K562 (cell line): ENCODE results near the gene ZNF500. TPM values are rescaled to one million over a fixed set of nuclear protein-coding genes. Genes with fewer than 3 reads are reported as not detected.

ENCODE experiments used
- ATAC-seq: fragments of 200-7000 bp; cut with Tn5 transposase; 3 replicates; pipeline ENCODE4 v1.9.1; 2020; ENCODE audit warnings: moderate library complexity
- BruUV-seq: library from RNA; stranded (reverse); fragments of 400-500 nt; replicated peaks from 2 replicates; lab custom pipeline; 2021; lab: Mats Ljungman, UMichigan
- CTCF ChIA-PET: fragments of 300-600 bp; formaldehyde crosslinking; extraction: SDS; loops from one replicate; lab custom pipeline; 2021; ENCODE audit warnings: low intra/inter-chr PET ratio; lab: Yijun Ruan, JAX
- POLR2A ChIA-PET: fragments of 300-600, 350-650 bp; sonication (Branson Sonifier 250); formaldehyde crosslinking; extraction: SDS; loops from one replicate; lab custom pipeline; 2021; ENCODE audit warnings: antibody characterized with exemption, inconsistent platforms; lab: Yijun Ruan, JAX
- DNase-seq, 4 experiments: peaks; one replicate each; pipeline versions ENCODE4 v3.0.0 to v3.0.0-alpha.2; 2011 to 2018; ENCODE audit warnings: low spot score in 3 of 4, mixed read lengths in 3 of 4; ENCODE audit errors: extremely low read depth in 1 of 4
- FAIRE-seq: peaks from 2 replicates; lab custom pipeline; 2011; peaks lifted over from hg19 to GRCh38; lab: Jason Lieb, UNC
- H2AFZ ChIP-seq: 2 replicates; pipeline ENCODE4 v1.6.0; 2011; ENCODE audit warnings: low read depth, low read length, control low read depth, inconsistent platforms
- H3K27ac ChIP-seq: fragments of 200-600 bp; 3 replicates; pipeline ENCODE4 v1.8.0; 2011; ENCODE audit warnings: low read depth, mild to moderate bottlenecking, control low read depth, inconsistent platforms, low read length, moderate library complexity, mixed read lengths; ENCODE audit errors: extremely low read depth
- H3K27me3 ChIP-seq, 2 experiments: fragments of 300-600 bp in 1 of 2; 2 replicates in 1 of 2; 3 replicates in 1 of 2; pipeline versions ENCODE4 v1.6.0 to v1.8.0; 2011; ENCODE audit warnings: inconsistent platforms in 2 of 2, low read length in 2 of 2, mild to moderate bottlenecking in 1 of 2, mixed read lengths in 1 of 2, moderate library complexity in 1 of 2; ENCODE audit not compliant: control insufficient read depth in 2 of 2, insufficient read depth in 2 of 2
- H3K36me3 ChIP-seq: fragments of 300-600 bp; 3 replicates; pipeline ENCODE4 v1.8.0; 2011; ENCODE audit warnings: mild to moderate bottlenecking, low read length, inconsistent platforms; ENCODE audit not compliant: control insufficient read depth, insufficient read depth
- H3K4me1 ChIP-seq, 2 experiments: fragments of 200-600 bp in 1 of 2; replicated peaks in 1 of 2; 2 replicates in 1 of 2; 3 replicates in 1 of 2; pipeline versions ENCODE4 v1.5.1 to v1.8.0; 2011; ENCODE audit warnings: inconsistent platforms in 2 of 2, low read length in 2 of 2, mild to moderate bottlenecking in 1 of 2, mixed read lengths in 1 of 2, moderate library complexity in 1 of 2; ENCODE audit not compliant: control insufficient read depth in 2 of 2, insufficient read depth in 2 of 2
- H3K4me2 ChIP-seq: 2 replicates; pipeline ENCODE4 v1.6.1; 2011; ENCODE audit warnings: low read length, control low read depth, inconsistent platforms, mixed read lengths; ENCODE audit not compliant: insufficient read depth
- H3K4me3 ChIP-seq: fragments of 200-600 bp; sonication (generic), shearing (Covaris generic); 2 replicates; pipeline ENCODE4 v1.5.1; 2016; ENCODE audit warnings: control low read depth, inconsistent platforms
- H3K79me2 ChIP-seq: fragments of 200-600 bp; 3 replicates; pipeline ENCODE4 v1.8.0; 2011; ENCODE audit warnings: low read length, inconsistent platforms; ENCODE audit not compliant: control insufficient read depth, insufficient read depth
- H3K9ac ChIP-seq, 2 experiments: 2 replicates each; pipeline versions ENCODE4 v1.6.0 to v1.6.1; 2011; ENCODE audit warnings: low read depth in 2 of 2, low read length in 2 of 2, control low read depth in 1 of 2, inconsistent platforms in 1 of 2, mild to moderate bottlenecking in 1 of 2, mixed read lengths in 1 of 2; ENCODE audit not compliant: insufficient read depth in 1 of 2
- H3K9me1 ChIP-seq: one replicate; pipeline ENCODE4 v1.6.0; 2011; ENCODE audit warnings: inconsistent platforms, mild to moderate bottlenecking, low read length, moderate library complexity; ENCODE audit not compliant: control insufficient read depth, insufficient read depth
- H3K9me3 ChIP-seq: replicated peaks from 2 replicates; pipeline ENCODE4 v1.5.1; 2011; ENCODE audit warnings: low read depth, low read length, inconsistent platforms; ENCODE audit not compliant: control insufficient read depth, insufficient read depth
- H4K20me1 ChIP-seq: replicated peaks from 2 replicates; pipeline ENCODE4 v1.6.1; 2011; ENCODE audit warnings: low read length, inconsistent platforms, mixed read lengths; ENCODE audit not compliant: control insufficient read depth, insufficient read depth
- C11orf30 ChIP-seq: fragments of 450-650 bp; IDR thresholded peaks from 2 replicates; pipeline ENCODE4 v1.6.1; 2016; ENCODE audit warnings: low read depth, mild to moderate bottlenecking
- GATAD2A ChIP-seq: fragments of 450-650 bp; IDR thresholded peaks from 2 replicates; pipeline ENCODE4 v1.6.1; 2017
- L3MBTL2 ChIP-seq: fragments of 450-650 bp; IDR thresholded peaks from 2 replicates; pipeline ENCODE4 v1.6.1; 2016; ENCODE audit warnings: mild to moderate bottlenecking, moderate library complexity
- whole genome bisulfite sequencing: fragments of 100-300 bp; shearing (Covaris generic); methylation state at CpG from one replicate; pipeline ENCODE4 v1.1.6; 2016; ENCODE audit warnings: low coverage, mixed read lengths; ENCODE audit not compliant: insufficient coverage; ENCODE audit errors: missing lambda C conversion rate; 5-methylcytosine and 5-hydroxymethylcytosine counted together
- in situ Hi-C: fragments of 300-500 bp; cut with MboI; formaldehyde crosslinking; loops from 4 replicates; pipeline ENCODE4 v1.15.0; 2018; ENCODE audit warnings: inconsistent platforms, mixed read lengths
- intact Hi-C: fragments of 100-400 bp; cut with micrococcal nuclease; formaldehyde crosslinking; loops from 2 replicates; pipeline ENCODE4 v1.14.2; 2022
- polyA plus RNA-seq, 8 experiments: library from polyadenylated mRNA; depleted of rRNA in 4 of 8; stranded (reverse) in 5 of 8; unstranded in 3 of 8; fragments of >200 nt; fragmentation: Nextera tagmentation in 2 of 8; fragmentation: Illumina TruSeq in 1 of 8; extraction: Ambion mirVana in 2 of 8; extraction: Trizol in 1 of 8; gene quantifications; 2 replicates each; pipeline versions ENCODE4 v1.2.1 to v1.2.3, GENCODE V29; 2011 to 2014; ENCODE audit warnings: inconsistent platforms in 1 of 8, missing spikeins in 1 of 8
- total RNA-seq, 7 experiments: library from RNA; depleted of rRNA in 6 of 7; stranded (reverse); fragments of >200 nt in 6 of 7; fragmentation: Illumina TruSeq in 2 of 7; extraction: Trizol in 2 of 7; gene quantifications; 2 replicates each; pipeline versions ENCODE4 v1.2.1 to v1.2.3, GENCODE V29; 2011 to 2021; ENCODE audit warnings: low replicate concordance in 1 of 7
- TF ChIP-seq, protein P1 (sequence below): sonication (generic); formaldehyde crosslinking; IDR thresholded peaks from 2 replicates; pipeline ENCODE4 v1.8.1; 2023; ENCODE audit warnings: mild to moderate bottlenecking, missing genetic modification reagents
- TF ChIP-seq, protein P2 (sequence below), 2 experiments: IDR thresholded peaks; 2 replicates each; pipeline ENCODE4 v1.6.1; 2011; ENCODE audit warnings: borderline replicate concordance in 1 of 2, control low read depth in 1 of 2, low read depth in 1 of 2, low read length in 1 of 2, mild to moderate bottlenecking in 1 of 2, mixed read lengths in 1 of 2, moderate library complexity in 1 of 2; ENCODE audit not compliant: insufficient read depth in 1 of 2, insufficient read length in 1 of 2, poor library complexity in 1 of 2, severe bottlenecking in 1 of 2; ENCODE audit errors: extremely low read depth in 1 of 2
- TF ChIP-seq, protein P3 (sequence below): sonication (generic); IDR thresholded peaks from 2 replicates; pipeline ENCODE4 v1.6.1; 2016
- TF ChIP-seq, protein P4 (sequence below): fragments of 450-650 bp; IDR thresholded peaks from 2 replicates; pipeline ENCODE4 v1.6.1; 2016; ENCODE audit warnings: borderline replicate concordance

The ZNF500 gene
- total and polyA plus RNA-seq, 9 of the 15 experiments (the other 6 are each of a cell fraction or from before 2014, with no cell fraction given): 0.80 to 20.8 (median 5.3) TPM

DNA sequence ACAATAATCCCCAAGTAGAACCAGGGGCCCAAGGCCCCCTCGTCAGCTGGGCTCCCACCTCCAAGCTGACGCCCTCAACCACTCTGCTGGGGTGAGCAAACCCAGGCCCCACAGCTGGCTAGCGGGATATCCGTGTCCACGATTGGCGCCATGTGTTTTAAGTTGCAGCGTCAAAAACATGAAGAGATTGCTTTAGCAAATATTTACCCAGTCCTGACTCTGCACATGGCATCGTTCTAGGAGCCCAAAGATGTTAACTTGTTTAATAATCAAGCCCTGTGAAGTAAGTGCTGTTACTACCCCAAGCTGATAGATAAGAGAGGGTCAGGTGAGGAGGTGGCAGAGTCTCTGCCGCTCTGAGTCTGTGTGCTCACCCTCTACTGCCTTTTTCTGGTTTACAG lies 21.5 kb upstream of the ZNF500 start:
- Histone ChIP-seq H3K9ac (peak overlapping the region in 1 of 2 experiments; percentile 73; a peak in 1 of 4 replicates), H3K36me3 (no peaks in the 10 kb centered on the region), H3K9me3 (no peaks in the 10 kb centered on the region), H2AFZ (peak overlapping the region; percentile 63), H3K4me2 (0 out of 2 replicates have a peak overlapping the region, but pooled peaks have one; percentile 0), H3K27ac (no peak overlapping the region), H3K79me2 (no peaks in the 10 kb centered on the region), H3K9me1 (no peaks in the 10 kb centered on the region), H4K20me1 (no peaks in the 10 kb centered on the region), H3K4me3 (no peak overlapping the region), H3K4me1 (peaks cover 19 to 36% of the 10 kb centered on the region in 2 experiments; a peak in 4 of 5 replicates), H3K27me3 (no peaks in the 10 kb centered on the region)
- CTCF ChIA-PET: no interaction called here
- POLR2A ChIA-PET: interaction anchor here (0.6 to 1.7 kb wide), 4 partner anchors 9 to 568 kb away, joined by 3 to 4 read pairs (median 4); partner anchors contain the start of genes ANKS3 and DNAAF8
- peak; percentile 24 for ATAC-seq
- WGBS: 37% methylated on average over 9 of the region's 9 CpGs
- intact Hi-C loops: no loop called here
- FAIRE-seq: peak; percentile 15
- DNase-seq: no peak
- in situ Hi-C loops: no loop called here
- no TSS peak for BruUV-seq
- TF ChIP-seq C11orf30 (no peak), GATAD2A (no peak), L3MBTL2 (peak; percentile 53; the same call in 1 of the 2 replicates)
- TF ChIP-seq, protein P1, sequence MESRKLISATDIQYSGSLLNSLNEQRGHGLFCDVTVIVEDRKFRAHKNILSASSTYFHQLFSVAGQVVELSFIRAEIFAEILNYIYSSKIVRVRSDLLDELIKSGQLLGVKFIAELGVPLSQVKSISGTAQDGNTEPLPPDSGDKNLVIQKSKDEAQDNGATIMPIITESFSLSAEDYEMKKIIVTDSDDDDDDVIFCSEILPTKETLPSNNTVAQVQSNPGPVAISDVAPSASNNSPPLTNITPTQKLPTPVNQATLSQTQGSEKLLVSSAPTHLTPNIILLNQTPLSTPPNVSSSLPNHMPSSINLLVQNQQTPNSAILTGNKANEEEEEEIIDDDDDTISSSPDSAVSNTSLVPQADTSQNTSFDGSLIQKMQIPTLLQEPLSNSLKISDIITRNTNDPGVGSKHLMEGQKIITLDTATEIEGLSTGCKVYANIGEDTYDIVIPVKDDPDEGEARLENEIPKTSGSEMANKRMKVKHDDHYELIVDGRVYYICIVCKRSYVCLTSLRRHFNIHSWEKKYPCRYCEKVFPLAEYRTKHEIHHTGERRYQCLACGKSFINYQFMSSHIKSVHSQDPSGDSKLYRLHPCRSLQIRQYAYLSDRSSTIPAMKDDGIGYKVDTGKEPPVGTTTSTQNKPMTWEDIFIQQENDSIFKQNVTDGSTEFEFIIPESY (CRISPR knock-in tag): peak; percentile 99
- TF ChIP-seq, protein P2, sequence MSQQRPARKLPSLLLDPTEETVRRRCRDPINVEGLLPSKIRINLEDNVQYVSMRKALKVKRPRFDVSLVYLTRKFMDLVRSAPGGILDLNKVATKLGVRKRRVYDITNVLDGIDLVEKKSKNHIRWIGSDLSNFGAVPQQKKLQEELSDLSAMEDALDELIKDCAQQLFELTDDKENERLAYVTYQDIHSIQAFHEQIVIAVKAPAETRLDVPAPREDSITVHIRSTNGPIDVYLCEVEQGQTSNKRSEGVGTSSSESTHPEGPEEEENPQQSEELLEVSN (IDR thresholded peaks at IDR 0.05; ENCODE audit: borderline replicate concordance in 1 of 2, extremely low read depth in 1 of 2, insufficient read depth in 1 of 2, insufficient read length in 1 of 2, low read depth in 1 of 2, low read length in 1 of 2, poor library complexity in 1 of 2, severe bottlenecking in 1 of 2): peak in 1 of 2 experiments; percentile 47
- TF ChIP-seq, protein P3, sequence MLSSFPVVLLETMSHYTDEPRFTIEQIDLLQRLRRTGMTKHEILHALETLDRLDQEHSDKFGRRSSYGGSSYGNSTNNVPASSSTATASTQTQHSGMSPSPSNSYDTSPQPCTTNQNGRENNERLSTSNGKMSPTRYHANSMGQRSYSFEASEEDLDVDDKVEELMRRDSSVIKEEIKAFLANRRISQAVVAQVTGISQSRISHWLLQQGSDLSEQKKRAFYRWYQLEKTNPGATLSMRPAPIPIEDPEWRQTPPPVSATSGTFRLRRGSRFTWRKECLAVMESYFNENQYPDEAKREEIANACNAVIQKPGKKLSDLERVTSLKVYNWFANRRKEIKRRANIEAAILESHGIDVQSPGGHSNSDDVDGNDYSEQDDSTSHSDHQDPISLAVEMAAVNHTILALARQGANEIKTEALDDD: 0 out of 2 replicates have a peak, but pooled peaks have one; percentile 7
- TF ChIP-seq, protein P4, sequence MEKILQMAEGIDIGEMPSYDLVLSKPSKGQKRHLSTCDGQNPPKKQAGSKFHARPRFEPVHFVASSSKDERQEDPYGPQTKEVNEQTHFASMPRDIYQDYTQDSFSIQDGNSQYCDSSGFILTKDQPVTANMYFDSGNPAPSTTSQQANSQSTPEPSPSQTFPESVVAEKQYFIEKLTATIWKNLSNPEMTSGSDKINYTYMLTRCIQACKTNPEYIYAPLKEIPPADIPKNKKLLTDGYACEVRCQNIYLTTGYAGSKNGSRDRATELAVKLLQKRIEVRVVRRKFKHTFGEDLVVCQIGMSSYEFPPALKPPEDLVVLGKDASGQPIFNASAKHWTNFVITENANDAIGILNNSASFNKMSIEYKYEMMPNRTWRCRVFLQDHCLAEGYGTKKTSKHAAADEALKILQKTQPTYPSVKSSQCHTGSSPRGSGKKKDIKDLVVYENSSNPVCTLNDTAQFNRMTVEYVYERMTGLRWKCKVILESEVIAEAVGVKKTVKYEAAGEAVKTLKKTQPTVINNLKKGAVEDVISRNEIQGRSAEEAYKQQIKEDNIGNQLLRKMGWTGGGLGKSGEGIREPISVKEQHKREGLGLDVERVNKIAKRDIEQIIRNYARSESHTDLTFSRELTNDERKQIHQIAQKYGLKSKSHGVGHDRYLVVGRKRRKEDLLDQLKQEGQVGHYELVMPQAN: no peak
